ENCODE results near the gene ST8SIA2. TPM values are rescaled to one million over a fixed set of nuclear protein-coding genes. Genes with fewer than 3 reads are reported as not detected.
"Not testable (repeated sequence)": the region's sequence is repeated elsewhere in the genome, so short reads cannot be mapped to it uniquely, and the experiment has no call there.

Gene ST8SIA2
- total RNA-seq, 4 donors from 2014 or later: not detected

DNA sequence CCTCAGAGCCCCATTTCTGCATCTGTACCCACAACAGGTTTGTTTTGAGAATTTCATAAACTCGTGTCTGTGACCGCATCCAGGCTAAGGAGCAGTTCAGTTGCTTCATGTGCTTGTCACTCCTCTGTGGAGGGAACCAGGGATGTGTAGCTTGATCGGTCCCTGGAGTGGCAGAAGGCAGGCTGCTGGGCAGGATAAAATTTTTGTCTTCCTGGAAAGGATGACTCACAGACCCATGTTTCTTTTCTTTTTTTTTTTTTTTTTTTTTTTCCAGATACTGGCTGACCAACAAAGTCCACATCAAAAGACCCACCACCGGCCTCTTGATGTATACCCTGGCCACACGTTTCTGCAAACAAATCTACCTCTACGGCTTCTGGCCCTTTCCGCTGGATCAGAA is 70.1 kb downstream of the ST8SIA2 start:
- Histone ChIP-seq H3K27me3 (peaks cover 7% of the 10 kb centered on the region), H3K4me3 (no peak overlapping the region), H3K9me3 (no peaks in the 10 kb centered on the region), H3K36me3 (no peaks in the 10 kb centered on the region), H3K4me1 (no peaks in the 10 kb centered on the region), H3K27ac (no peak overlapping the region)
- DNase-seq (ENCODE audit: low spot score in 2 of 2): no peak
- TF ChIP-seq, protein P1, sequence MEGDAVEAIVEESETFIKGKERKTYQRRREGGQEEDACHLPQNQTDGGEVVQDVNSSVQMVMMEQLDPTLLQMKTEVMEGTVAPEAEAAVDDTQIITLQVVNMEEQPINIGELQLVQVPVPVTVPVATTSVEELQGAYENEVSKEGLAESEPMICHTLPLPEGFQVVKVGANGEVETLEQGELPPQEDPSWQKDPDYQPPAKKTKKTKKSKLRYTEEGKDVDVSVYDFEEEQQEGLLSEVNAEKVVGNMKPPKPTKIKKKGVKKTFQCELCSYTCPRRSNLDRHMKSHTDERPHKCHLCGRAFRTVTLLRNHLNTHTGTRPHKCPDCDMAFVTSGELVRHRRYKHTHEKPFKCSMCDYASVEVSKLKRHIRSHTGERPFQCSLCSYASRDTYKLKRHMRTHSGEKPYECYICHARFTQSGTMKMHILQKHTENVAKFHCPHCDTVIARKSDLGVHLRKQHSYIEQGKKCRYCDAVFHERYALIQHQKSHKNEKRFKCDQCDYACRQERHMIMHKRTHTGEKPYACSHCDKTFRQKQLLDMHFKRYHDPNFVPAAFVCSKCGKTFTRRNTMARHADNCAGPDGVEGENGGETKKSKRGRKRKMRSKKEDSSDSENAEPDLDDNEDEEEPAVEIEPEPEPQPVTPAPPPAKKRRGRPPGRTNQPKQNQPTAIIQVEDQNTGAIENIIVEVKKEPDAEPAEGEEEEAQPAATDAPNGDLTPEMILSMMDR (IDR thresholded peaks at IDR 0.05): no peak
- TF ChIP-seq POLR2A (IDR thresholded peaks at IDR 0.05) (no peak), EP300 (IDR thresholded peaks at IDR 0.05) (no peak), POLR2AphosphoS5 (IDR thresholded peaks at IDR 0.05) (no peak)
- 87% methylated on average over 7 of the region's 7 CpGs for WGBS

DNA sequence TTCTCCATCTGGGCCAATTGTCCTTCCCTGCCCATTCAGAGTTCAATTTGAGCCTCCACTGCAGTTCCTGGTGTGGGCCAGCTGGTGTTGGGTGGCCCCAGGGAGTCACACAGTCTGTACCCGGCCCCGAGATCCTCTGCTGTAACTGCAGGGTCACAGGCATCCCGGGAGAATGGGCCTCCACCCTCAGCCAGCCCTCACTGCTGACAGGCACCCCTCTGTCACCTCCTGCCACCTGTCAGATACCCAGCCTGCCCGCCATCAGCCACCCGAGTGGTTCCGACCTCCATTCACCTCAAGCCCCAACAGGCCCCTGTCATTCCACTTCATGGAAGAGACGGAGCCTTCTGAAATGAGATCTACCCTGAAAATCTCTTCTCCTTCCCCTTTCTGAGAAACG is 73.2 kb downstream of the ST8SIA2 start:
- DNase-seq (ENCODE audit: low spot score in 2 of 2): no peak
- Histone ChIP-seq H3K27ac (no peak overlapping the region), H3K4me1 (no peaks in the 10 kb centered on the region), H3K27me3 (peaks cover 7% of the 10 kb centered on the region), H3K4me3 (no peak overlapping the region), H3K36me3 (no peaks in the 10 kb centered on the region), H3K9me3 (no peaks in the 10 kb centered on the region)
- WGBS: 85% methylated on average over 8 of the region's 8 CpGs
- TF ChIP-seq EP300 (IDR thresholded peaks at IDR 0.05) (no peak), POLR2A (IDR thresholded peaks at IDR 0.05) (no peak)

DNA sequence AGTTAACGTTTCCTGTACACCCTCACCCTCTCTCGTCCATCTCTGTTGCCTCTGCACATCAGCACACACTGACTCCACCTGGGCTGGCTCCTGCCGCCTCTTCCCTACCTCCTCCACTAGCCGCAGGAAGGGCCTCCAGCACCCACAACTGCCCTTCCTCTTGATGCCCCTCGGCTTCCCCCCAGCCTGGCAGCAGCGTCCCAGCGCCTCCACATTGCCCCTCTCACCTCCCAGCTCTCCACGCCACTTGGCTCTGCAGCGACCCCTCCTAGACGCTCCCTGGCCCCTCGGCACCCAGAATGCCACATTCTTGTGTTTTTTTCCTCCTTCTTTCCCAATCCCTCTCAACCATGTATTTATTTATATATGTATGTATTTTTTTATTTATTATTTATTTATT is 73.6 kb downstream of the ST8SIA2 start:
- no peak overlapping the region for H3K27ac ChIP-seq
- TF ChIP-seq EP300 (IDR thresholded peaks at IDR 0.05) (no peak), POLR2AphosphoS5 (IDR thresholded peaks at IDR 0.05) (no peak), POLR2A (IDR thresholded peaks at IDR 0.05) (no peak)
- TF ChIP-seq, protein P1 (IDR thresholded peaks at IDR 0.05): no peak
- H3K27me3 ChIP-seq: peaks cover 7% of the 10 kb centered on the region
- DNase-seq (ENCODE audit: low spot score in 2 of 2): no peak
- WGBS: 90% methylated on average over 11 of the region's 11 CpGs
- H3K4me1 ChIP-seq: no peaks in the 10 kb centered on the region
- H3K4me3 ChIP-seq: no peak overlapping the region
- H3K9me3 ChIP-seq: no peaks in the 10 kb centered on the region
- no peaks in the 10 kb centered on the region for H3K36me3 ChIP-seq

DNA sequence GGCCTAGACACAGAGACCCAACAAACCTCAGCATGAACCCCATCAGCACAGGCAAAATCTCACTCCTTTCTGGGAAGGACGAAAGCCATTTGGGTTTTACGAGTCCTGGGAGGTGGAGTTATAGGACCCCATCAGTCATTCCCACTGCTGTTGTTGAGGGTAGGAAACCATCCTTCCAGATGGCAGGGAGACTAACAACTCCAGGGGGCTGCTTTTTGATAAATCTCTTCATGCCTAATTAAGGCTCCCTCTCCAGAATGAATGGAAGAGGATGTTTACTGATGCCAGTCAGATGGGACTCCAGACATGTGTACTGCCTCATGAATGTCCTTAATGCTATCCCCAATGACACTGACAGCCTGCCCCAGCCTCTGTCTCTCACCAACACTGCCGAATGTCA is 75.3 kb downstream of the ST8SIA2 start:
- TF ChIP-seq POLR2AphosphoS5 (IDR thresholded peaks at IDR 0.05): no peak
- Histone ChIP-seq H3K27me3 (peaks cover 7% of the 10 kb centered on the region), H3K4me3 (no peak overlapping the region), H3K27ac (no peak overlapping the region), H3K36me3 (no peaks in the 10 kb centered on the region), H3K9me3 (no peaks in the 10 kb centered on the region), H3K4me1 (no peaks in the 10 kb centered on the region)
- 82% methylated on average over 3 of the region's 3 CpGs for WGBS
- no peak for DNase-seq (ENCODE audit: low spot score in 2 of 2)

DNA sequence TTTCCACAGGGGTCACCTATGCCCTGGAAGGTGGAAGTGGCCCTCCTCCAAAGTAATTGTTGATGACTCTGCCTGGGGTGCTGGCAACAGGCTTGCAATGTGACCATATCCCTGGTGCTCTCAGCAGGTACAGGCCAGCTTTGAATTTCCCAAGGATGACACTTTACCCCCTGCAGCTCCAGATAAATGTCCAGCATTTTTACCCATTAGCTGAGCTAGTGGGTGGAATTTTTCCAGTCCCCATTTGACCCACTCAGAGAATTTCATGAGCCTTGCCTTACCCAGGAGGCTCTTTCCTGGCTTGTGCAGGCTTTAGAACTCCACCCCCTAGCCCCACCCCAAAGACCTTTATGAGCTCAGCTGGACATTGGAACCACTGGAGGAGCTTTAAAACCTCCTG is 77.6 kb downstream of the ST8SIA2 start:
- Histone ChIP-seq H3K27ac (no peak overlapping the region), H3K4me1 (no peaks in the 10 kb centered on the region), H3K27me3 (peaks cover 8% of the 10 kb centered on the region), H3K4me3 (no peak overlapping the region), H3K9me3 (no peaks in the 10 kb centered on the region), H3K36me3 (no peaks in the 10 kb centered on the region)
- TF ChIP-seq POLR2AphosphoS5 (IDR thresholded peaks at IDR 0.05) (no peak), EP300 (IDR thresholded peaks at IDR 0.05) (no peak), POLR2A (IDR thresholded peaks at IDR 0.05) (no peak)
- TF ChIP-seq, protein P1 (IDR thresholded peaks at IDR 0.05): no peak
- DNase-seq (ENCODE audit: low spot score in 2 of 2): no peak

DNA sequence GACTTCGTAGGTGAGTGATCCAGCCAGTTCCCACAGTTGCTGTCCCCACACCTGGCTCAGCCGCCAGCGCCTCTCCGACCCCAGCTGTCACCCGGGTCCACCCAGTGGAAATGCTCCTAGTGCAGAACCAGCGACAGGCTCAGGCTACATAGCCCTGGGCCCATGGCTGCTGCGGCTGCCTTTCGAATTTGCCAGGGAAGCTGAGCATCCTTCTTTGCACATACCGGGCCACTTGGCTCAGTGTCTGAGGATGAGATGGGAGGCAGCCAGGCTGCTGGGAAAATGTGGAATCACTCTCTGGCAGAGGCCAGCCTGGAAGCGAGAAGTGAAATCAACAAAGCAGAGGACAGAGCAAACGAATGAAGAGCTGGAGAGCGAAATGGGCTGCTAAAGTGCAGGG is 80.1 kb downstream of the ST8SIA2 start:
- TF ChIP-seq POLR2A (IDR thresholded peaks at IDR 0.05): no peak
- no peak for TF ChIP-seq EP300 (IDR thresholded peaks at IDR 0.05)
- no peak for TF ChIP-seq POLR2AphosphoS5 (IDR thresholded peaks at IDR 0.05)
- TF ChIP-seq, protein P1 (IDR thresholded peaks at IDR 0.05): no peak
- H3K27me3 ChIP-seq: peaks cover 8% of the 10 kb centered on the region
- H3K4me1 ChIP-seq: no peaks in the 10 kb centered on the region
- H3K9me3 ChIP-seq: no peaks in the 10 kb centered on the region
- H3K27ac ChIP-seq: no peak overlapping the region
- no peak overlapping the region for H3K4me3 ChIP-seq
- DNase-seq (ENCODE audit: low spot score in 2 of 2): no peak
- 83% methylated on average over 12 of the region's 12 CpGs for WGBS
- no peaks in the 10 kb centered on the region for H3K36me3 ChIP-seq

DNA sequence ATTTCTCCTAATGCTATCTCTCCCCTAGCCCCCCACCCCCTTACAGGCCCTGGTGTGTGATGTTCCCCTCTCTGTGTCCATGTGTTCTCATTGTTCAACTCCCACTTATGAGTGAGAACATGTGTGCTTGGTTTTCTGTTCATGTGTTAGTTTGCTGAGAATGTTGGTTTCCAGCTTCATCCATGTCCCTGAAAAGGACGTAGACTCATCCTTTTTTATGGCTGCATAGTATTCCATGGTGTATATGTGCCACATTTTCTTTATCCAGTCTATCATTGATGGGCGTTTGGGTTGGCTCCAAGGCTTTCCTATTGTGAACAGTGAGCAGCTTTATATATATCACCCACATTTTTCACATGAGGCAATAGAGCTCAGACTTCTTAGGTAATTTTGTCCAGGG is 86.0 kb downstream of the ST8SIA2 start:
- H3K4me3 ChIP-seq; H3K4me1 ChIP-seq; H3K36me3 ChIP-seq; H3K9me3 ChIP-seq; DNase-seq (ENCODE audit: low spot score in 2 of 2); H3K27ac ChIP-seq; H3K27me3 ChIP-seq: not testable (repeated sequence)
- WGBS: 76% methylated on average over 2 of the region's 2 CpGs

Data from suprapubic skin (tissue), 4 donors.